GM21447 (cell line): ENCODE data around the gene MVB12A.

Experiments used
- ATAC-seq: cut with Tn5 transposase; IDR thresholded peaks from one replicate; pipeline ENCODE4 v1.9.1; 2021; ENCODE audit not compliant: unreplicated experiment

MVB12A gene

GRCh38 chr19:17419621-17420474, at the start of gene MVB12A:
TSS of gene MVB12A (plus strand) at chr19:17420047. CDS start at chr19:17420136, 89 bp downstream.
- ATAC-seq = peak; percentile 81

GRCh38 chr19:17376935-17377600, 42.8 kb upstream of the MVB12A start, which contains the start of gene PLVAP:
TSS of gene PLVAP (minus strand) at chr19:17377342. CDS start at chr19:17377288, 54 bp downstream.
- ATAC-seq = no peak

- ATAC-seq = no peak
These were observed 41.6 kb upstream of the MVB12A start for GRCh38 chr19:17378271-17378670.

GRCh38 chr19:17379221-17379631, 40.6 kb upstream of the MVB12A start:
- no peak for ATAC-seq

GRCh38 chr19:17380426-17381138, 39.3 kb upstream of the MVB12A start:
- no peak for ATAC-seq

- ATAC-seq = no peak
These were observed 33.8 kb upstream of the MVB12A start for GRCh38 chr19:17385878-17386611.

GRCh38 chr19:17389288-17389687, 30.6 kb upstream of the MVB12A start:
- no peak for ATAC-seq

- ATAC-seq = no peak
These were observed 29.7 kb upstream of the MVB12A start for GRCh38 chr19:17389957-17390664.

GRCh38 chr19:17390665-17391370, 29.0 kb upstream of the MVB12A start:
- peak; percentile 73 for ATAC-seq

GRCh38 chr19:17391371-17392151, 28.3 kb upstream of the MVB12A start:
- ATAC-seq = no peak

- ATAC-seq = no peak
These were observed 26.8 kb upstream of the MVB12A start for GRCh38 chr19:17393002-17393401.

GRCh38 chr19:17393914-17394313, 25.9 kb upstream of the MVB12A start, which contains the start of gene CCDC194:
TSS of gene CCDC194 (minus strand) at chr19:17394196. CDS start at chr19:17394158, 38 bp downstream.
- no peak for ATAC-seq

GRCh38 chr19:17394891-17395415, 24.9 kb upstream of the MVB12A start:
- ATAC-seq = no peak

GRCh38 chr19:17398902-17399527, 20.8 kb upstream of the MVB12A start:
- ATAC-seq = no peak

GRCh38 chr19:17401628-17402027, 18.2 kb upstream of the MVB12A start:
- no peak for ATAC-seq

- ATAC-seq = no peak
These were observed 16.6 kb upstream of the MVB12A start for GRCh38 chr19:17402982-17403855.

- ATAC-seq = no peak
These were observed 15.8 kb upstream of the MVB12A start for GRCh38 chr19:17404015-17404414.
